ENCODE data around the gene TM9SF4. TPM values are rescaled to one million over a fixed set of nuclear protein-coding genes. Genes with fewer than 3 reads are reported as not detected.

The TM9SF4 gene
- total and polyA plus RNA-seq, 2 of the 8 experiments (the other 6 are each of a cell fraction or from before 2014, with no cell fraction given): 38.4 to 68.7 TPM

DNA sequence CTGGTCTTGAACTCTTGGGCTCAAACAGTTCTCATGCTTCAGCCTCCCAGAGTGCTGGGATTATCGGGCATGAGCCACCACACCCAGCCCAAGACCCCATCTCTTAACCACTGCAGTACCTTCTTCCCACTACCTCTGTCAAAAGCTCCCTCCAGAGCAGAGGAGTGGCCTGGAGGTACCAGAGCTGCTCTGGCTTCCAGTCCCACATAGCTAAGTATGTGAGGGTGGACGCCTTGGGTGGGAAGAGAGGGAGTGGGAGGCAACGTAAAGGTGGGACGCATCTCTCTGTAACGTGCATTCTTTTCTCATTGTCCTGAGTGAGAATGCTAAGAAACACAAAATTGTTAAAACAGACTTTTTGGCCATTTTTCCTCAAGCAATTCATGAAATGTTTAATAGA lies 24.5 kb downstream of the TM9SF4 start:
- CTCF ChIA-PET (ENCODE audit: partially characterized antibody): no interaction called here
- no peak for FAIRE-seq

More for the DNA sequence above, 24.5 kb downstream of the TM9SF4 start:
- H3K4ac ChIP-seq (replicated peaks; ENCODE audit: insufficient read length, low read depth, low read length): no peak overlapping the region
- H3K4me1 ChIP-seq (replicated peaks in 1 of 4; ENCODE audit: control insufficient read depth in 3 of 4, insufficient read depth in 4 of 4, low read length in 3 of 4): no peaks in the 10 kb centered on the region
- WGBS, 2 experiments (ENCODE audit: extremely low coverage in 1 of 2, insufficient coverage in 1 of 2, insufficient read length in 1 of 2, insufficient replicate concordance in 2 of 2, low coverage in 1 of 2, low lambda C conversion rate in 2 of 2, missing lambda C conversion rate in 1 of 2): 88% methylated on average over 5 of the region's 5 CpGs; no CpG with 5 or more reads in 1 of the 2 experiments
- no peak overlapping the region for H3K56ac ChIP-seq (replicated peaks; ENCODE audit: insufficient read length, low read depth, low read length)
- TF ChIP-seq POLR2A (IDR thresholded peaks at IDR 0.05; ENCODE audit: control extremely low read depth in 1 of 2, low read depth in 2 of 2, low read length in 2 of 2): no peak
- H2BK20ac ChIP-seq (ENCODE audit: low read length): no peak overlapping the region
- H4K20me1 ChIP-seq (replicated peaks in 1 of 2; ENCODE audit: control insufficient read depth in 1 of 2, insufficient read depth in 2 of 2, low read length in 2 of 2): peaks cover 4 to 12% of the 10 kb centered on the region in 2 experiments
- no peaks in the 10 kb centered on the region for H3K27me3 ChIP-seq (replicated peaks in 1 of 4; ENCODE audit: control insufficient read depth in 3 of 4, extremely low read depth in 1 of 4, insufficient read depth in 3 of 4, low read length in 3 of 4)
- H3K23ac ChIP-seq (ENCODE audit: insufficient read length): no peak overlapping the region
- H2AFZ ChIP-seq (ENCODE audit: low read length): no peak overlapping the region
- no peak overlapping the region for H2BK5ac ChIP-seq (ENCODE audit: low read depth, low read length)
- no peak for DNase-seq (ENCODE audit: low read depth in 1 of 2, low spot score in 2 of 2)
- H3K79me2 ChIP-seq (ENCODE audit: control insufficient read depth in 1 of 2, insufficient read depth in 2 of 2, low read length in 2 of 2): peaks cover 0 to 34% of the 10 kb centered on the region in 2 experiments; a peak in 2 of 4 replicates
- no peak overlapping the region for H4K8ac ChIP-seq (ENCODE audit: extremely low read depth, insufficient read depth, low read length)
- H3K36me3 ChIP-seq (ENCODE audit: control insufficient read depth in 2 of 4, insufficient read depth in 4 of 4, low read length in 3 of 4): peaks cover 10 to 16% (median 11%) of the 10 kb centered on the region in 4 experiments; a peak in 7 of 8 replicates
- H3K79me1 ChIP-seq (ENCODE audit: low read depth, low read length): peaks cover 6% of the 10 kb centered on the region; the same call in 1 of the 2 replicates
- H3K4me2 ChIP-seq (ENCODE audit: insufficient read depth in 1 of 2, low read depth in 2 of 2, low read length in 2 of 2): no peak overlapping the region
- no peak overlapping the region for H3K14ac ChIP-seq (ENCODE audit: insufficient read length)
- no peak overlapping the region for H2BK120ac ChIP-seq (replicated peaks; ENCODE audit: low read depth, low read length)
- no peak overlapping the region for H3K18ac ChIP-seq (ENCODE audit: extremely low read depth, low read length)
- H4K91ac ChIP-seq (replicated peaks; ENCODE audit: insufficient read length, low read length): no peak overlapping the region
- no peak overlapping the region for H3K4me3 ChIP-seq (ENCODE audit: extremely low read depth in 1 of 4, insufficient read depth in 2 of 4, low read depth in 3 of 4, low read length in 4 of 4)
- H3K23me2 ChIP-seq (ENCODE audit: low read depth, low read length): peaks cover 2% of the 10 kb centered on the region; the same call in 1 of the 2 replicates
- no peak overlapping the region for H4K5ac ChIP-seq (ENCODE audit: insufficient read length, low read depth, low read length)
- no peak overlapping the region; a peak in 1 of 7 replicates for H3K9ac ChIP-seq (replicated peaks in 1 of 4; ENCODE audit: extremely low read depth in 1 of 4, low read depth in 3 of 4, low read length in 3 of 4)
- no peak overlapping the region for H3K27ac ChIP-seq (ENCODE audit: low read depth, low read length)
- H3K9me3 ChIP-seq (ENCODE audit: insufficient read depth in 2 of 2, low read depth in 1 of 2, low read length in 1 of 2): no peaks in the 10 kb centered on the region
- no peak overlapping the region for H2BK15ac ChIP-seq (ENCODE audit: low read length)
- H2AK5ac ChIP-seq (ENCODE audit: low read depth, low read length): no peak overlapping the region
- no peak overlapping the region for H2BK12ac ChIP-seq (ENCODE audit: low read depth, low read length)
- POLR2A ChIA-PET (ENCODE audit: partially characterized antibody): no interaction called here

Data from H1 (cell line).